HG03457 (cell line): ENCODE results near the gene ZHX3.

Source experiments
- ATAC-seq: cut with Tn5 transposase; IDR thresholded peaks from one replicate; pipeline ENCODE4 v1.9.1; 2021; ENCODE audit warnings: moderate number of reproducible peaks; ENCODE audit not compliant: unreplicated experiment

Gene ZHX3

DNA sequence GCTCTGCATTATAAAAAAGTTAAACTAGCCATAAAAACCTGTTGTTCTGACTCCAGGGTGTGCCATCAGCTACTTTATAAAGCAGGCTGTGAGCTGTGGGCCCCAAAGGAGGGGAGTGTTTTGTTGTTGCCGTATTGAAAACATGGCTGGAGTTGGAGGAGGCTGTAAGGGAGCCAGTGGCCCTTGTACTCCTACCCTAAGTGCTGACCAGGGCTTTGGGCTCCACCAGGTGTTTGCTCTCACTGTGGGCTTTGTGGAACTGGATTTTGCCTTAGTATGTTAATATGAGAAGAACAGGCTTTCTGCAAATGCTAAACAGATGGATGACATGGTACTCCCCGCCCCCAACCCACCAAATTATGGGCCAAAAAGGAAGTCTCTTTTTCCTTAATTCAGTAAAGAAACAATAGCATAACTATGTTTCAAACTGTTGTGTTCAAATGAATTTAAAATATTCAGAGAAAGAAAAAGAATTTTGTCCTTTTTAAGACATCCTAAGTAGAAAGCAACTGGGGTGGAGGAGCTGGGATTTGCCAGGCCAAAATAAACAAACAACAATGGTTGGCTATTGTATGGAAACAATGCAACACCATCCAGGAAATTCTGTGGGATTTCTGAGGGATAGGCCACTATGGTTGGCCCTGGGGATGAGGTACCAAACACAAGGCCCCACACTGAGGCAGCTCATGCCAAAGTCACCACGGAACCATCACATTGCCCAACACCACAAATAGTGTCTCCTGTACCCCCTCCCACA lies 116.9 kb downstream of the ZHX3 start:
- no peak for ATAC-seq

DNA sequence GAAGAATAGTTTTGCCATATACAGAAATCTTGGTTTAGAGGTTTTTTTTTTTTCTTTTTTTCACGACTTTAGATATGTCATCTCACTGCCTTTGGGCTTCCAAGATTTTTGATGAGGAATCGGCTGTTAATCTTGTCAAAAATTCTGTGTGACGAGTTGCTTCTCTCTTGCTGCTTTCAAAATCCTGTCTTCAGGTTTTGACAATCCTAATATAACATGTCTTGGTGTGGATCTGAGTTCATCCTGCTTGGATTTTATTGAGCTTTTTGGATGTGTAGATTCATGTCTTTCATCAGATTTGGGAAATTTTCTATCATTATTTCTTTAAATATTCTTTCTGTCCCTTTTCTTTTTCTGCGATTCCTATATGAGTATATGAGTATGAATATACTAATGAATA lies 119.1 kb downstream of the ZHX3 start:
- no peak for ATAC-seq

DNA sequence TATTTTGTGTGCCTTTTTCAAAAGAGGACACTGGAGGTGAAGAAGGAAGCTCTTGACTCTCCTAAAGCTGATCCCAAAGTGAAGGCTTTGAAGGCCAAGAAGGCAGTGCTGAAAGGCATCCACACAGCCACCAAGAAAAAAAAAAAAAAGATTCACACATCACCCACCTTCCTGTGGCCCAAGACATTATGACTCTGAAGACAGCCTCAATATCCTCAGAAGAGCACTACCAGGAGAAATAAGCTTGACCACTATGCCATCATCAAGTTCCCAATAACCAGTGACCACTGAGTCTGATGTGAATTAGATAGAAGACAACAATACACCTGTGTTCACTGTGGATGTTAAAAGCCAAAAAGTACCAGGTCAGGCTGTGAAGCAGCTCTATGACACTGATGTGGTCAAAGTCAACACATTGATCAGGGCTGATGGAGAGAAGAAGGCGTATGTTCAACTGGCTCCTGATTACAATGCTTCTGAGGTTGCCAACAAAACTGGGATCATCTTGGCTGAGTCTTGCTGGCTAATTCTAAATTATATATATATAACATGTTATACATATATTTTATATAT lies 120.8 kb downstream of the ZHX3 start:
- no peak for ATAC-seq

DNA sequence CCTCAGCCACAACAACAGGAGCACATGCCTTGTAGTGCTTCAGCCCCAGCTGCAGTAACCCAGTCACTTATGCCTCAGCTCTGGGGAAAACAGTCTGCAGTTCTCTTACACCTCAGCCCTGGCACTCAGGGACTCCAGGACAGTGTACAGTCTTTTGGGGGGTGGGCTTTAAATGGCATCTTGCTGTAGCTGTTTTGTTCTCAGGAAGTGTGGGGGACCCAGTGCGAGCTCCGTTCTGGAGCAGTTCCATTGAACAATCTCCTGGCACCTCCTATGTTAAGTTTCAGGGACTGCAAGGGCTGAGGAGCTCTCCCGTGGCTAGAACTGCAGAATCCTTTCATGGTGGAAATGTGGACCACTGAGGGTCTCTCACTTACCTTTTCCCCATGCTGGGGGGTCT lies 125.0 kb downstream of the ZHX3 start:
- no peak for ATAC-seq

DNA sequence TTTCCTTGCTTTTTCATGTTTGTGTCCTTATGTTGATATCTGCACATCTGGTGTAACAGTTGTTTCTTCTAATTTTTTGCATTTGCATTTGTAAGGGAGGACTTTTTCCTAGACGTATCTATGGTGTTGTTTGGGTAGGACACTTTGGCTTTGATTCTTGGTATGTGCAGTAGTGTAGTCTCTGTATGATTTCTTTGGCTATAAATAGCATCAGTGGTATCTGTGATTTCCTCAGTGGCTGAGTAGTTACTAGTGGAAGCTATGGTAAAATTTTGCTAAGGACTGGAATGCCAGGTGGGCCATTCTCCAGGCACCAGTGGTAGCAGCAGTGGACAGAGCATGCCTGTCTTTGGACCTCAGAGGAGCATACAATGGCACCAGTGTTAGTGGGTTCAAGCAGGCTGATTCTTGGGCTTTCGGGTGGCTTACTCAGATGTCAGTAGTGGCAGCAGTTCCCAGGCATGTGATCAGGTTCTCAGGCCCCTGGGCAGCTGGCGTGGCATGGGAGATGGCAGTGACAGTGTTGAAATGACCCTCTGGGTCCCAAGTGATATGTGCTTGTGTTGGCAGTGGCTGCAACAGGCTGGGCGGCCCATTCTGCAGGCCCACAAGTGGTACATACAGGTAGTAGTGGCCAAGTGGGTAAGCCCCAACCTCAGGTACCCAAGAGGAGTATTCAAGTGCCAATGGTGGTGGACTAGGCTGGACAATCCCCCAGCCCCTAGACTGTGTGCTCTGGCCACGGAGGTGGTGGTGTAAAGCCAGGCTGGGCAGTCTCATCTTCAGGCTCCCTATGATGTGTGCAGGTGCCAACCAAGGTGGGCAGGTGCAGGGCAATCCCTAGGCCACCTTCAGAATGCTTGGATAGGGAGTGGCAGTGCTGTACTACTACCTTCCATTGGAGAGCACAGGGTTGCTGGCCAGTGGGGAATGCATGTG lies 125.7 kb downstream of the ZHX3 start:
- ATAC-seq = no peak

DNA sequence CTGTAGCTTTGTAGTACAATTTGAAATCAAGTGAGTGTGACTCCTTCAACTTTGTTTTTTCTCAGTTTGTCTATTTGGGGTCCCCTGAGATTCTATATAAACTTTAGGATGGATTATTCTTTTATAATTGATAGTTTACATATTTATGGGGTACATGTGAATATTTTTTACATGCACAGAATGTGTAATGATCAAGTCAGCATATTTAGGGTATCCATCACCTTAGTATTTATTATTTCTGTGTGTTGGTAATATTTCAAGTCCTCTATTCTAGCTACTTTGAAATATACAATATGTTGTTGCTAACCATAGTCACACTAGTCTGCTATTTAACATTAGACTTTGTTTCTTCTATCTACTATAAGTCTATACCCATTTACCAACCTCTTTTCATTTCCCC lies 129.9 kb downstream of the ZHX3 start:
- ATAC-seq = no peak

DNA sequence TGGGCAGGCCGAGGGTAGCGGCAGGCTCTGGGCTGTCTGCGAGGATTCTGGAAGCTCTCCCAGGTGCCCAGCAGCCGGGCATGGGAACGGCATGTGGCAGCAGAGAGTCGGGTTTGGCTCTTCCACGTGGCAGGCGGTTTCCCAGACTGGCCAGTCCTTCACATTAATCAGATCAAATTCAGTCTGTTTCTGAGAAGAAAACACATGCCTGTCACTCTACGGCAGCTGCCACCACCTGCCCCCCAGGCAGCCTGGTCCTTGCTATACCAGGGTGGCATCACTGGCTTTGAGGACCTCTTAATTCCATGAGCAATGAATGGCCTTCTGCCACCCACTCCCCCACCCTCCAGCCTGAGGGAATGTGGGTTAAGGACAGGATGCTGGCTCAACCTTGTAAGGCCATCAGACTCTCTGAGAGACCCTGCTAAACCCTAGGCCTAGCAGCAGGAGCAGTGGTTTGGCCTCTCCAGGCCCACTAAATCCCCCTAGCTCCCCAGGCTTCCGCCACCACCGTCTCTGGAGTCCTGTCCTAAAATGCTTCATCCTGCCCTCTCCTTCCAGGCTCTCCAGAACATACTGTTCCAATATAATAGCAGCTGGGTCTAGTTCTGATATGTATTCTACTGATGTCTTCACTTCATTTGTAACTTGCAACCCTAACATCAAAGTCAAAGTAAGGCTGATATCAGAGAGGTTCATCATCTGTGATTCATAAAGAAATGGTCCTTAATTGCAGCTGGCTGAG lies 132.3 kb downstream of the ZHX3 start:
- no peak for ATAC-seq

DNA sequence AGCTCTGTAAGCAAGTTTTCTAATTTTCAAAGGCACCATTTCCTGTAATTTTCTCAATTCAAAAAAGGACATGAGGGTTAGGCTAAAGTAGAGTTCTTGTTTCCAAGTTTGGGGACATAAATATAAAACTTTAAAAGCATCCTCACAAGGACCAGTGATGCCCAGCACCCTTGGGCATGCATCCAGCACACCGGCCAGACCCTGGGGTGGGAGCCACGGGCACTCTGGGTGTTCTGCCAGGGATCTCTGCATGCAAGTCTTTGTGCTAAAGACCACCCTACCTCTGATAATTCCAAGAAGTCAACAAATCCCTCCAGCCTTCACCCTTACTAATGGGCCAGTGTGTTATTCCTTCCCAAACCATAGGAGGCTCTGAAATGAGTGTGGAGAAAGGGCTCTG lies 133.7 kb downstream of the ZHX3 start:
- no peak for ATAC-seq

DNA sequence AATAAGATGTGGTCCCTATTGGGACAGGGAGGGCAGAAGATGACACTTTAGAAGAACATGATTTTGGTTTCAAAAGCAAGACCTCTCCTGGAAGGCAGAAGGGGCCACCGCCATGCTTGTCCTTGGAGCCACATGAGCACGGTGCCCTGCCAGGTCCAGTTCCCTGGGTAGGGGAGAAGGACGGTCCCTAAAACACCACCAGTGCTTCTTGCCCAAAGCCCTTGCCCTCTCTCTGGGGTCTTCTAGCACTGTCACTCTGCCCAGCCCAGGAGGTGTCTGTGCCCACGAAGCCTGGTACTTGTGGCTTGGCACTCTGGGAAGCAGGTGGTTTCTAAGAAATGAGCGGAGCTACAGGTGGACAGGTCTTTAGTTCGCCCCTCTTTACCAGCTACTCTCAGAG lies 134.1 kb downstream of the ZHX3 start:
- no peak for ATAC-seq

DNA sequence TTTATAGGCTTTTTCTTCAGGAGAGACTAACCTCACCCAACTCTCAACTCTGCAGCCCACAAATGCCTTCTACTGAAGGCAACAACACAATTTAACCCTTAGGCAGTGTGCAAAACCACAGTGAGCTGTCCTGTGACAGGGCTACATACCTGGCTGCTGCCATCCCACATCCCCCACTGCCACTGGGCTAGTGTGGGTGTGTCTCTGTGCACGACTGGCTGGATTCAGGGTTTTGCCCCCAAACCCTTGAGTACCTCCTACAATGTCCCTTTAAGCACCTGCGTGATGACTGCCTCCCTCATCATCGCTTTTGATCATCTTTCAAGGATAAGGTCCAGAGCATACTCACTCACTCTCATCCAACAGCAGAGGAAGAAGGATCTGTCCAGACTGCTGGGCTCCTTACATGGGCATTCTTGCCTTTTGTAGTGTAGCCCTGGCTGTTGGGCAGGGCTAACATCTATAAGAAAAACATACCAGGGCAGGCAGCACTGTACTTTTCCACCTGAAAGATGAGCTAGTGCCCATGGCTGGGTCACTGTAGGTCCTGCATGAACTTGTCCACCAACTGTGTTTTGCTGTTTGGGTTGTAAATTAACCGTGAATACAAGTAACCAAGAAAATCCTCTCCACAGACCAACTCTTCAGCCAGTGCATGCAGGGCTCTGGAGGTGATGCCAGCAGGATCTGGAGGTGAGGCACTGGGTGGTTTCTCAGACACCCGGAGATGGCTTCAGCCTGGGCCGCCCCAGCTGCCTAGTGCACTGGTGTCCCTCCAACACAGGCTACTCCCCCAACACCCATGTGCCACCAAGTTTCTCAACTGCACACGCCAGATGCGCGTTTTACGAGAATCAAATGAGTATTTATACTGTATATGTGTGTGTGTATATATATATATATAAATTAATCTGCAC lies 135.0 kb downstream of the ZHX3 start:
- no peak for ATAC-seq

DNA sequence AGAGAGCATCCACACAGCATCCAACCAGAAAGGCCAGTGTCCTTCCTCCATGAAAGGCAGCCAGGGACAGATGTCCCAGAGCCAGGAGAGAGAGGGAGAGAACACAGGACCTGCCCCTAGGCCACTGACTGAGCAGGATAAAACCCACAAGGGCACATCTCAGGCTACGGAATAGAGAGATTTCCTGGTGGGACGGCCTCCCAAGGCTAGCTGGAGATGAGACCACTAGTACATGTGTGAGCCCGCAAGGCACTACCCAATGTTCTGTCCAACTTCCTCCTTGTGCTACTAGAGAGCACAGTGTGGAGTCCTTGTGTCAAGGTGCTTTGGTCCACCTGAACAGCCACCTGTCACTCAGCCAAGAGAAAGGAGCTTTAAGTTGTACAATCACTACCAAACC lies 136.0 kb downstream of the ZHX3 start:
- ATAC-seq = no peak

DNA sequence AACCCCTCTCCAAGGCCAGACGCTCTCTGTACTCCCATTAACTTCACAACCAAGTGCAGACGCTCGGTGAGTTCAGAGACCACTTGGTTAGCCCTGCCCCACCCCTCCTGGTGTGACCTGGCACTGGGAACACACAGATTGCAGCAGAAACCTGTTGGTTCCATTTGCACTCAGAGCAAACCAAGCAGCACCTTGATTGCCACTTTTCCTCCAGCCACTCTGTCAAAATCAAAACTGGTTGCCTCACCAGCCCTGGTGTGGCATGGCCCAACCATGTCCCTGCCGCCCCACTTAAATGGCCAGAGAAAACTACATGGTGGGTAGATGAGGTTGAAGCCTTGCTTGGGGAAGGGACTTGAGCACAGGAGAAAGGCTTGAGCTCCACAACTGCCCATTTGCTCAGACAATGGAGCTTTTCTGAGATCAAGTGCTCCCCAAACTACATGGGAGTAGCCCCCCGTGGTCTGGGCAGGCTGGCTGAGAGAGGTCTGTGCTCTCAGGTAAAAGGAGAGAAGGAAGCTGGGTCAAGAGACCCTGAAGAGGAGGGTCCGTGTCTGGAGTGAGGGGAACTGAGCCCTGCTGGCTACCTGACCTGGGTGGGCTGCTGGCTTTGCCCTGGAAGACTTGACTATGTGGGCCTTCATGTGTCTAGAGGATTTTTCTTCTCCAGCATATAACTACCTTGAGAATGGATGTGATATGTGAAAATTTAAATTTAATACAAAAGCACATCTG lies 136.8 kb downstream of the ZHX3 start:
- ATAC-seq = no peak

DNA sequence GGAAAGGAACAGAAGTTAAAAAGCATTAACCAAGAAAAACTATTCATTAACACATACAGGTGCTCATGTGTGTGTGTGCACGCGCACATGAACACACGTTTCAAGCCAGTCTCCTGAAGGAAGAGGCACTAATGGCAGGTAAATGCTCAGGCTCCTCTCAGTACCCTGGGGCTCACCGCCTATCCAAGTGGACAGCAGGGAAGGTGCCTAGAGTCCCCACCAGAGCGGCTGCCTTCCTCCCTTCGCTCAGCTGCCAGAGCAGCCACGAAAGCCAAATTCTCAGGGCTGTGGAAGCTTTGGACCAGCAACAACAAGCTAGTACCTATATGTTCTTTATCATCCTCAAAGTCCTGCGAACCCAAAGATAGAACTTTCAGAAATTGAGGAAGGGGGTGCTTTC lies 137.6 kb downstream of the ZHX3 start:
- ATAC-seq = no peak

DNA sequence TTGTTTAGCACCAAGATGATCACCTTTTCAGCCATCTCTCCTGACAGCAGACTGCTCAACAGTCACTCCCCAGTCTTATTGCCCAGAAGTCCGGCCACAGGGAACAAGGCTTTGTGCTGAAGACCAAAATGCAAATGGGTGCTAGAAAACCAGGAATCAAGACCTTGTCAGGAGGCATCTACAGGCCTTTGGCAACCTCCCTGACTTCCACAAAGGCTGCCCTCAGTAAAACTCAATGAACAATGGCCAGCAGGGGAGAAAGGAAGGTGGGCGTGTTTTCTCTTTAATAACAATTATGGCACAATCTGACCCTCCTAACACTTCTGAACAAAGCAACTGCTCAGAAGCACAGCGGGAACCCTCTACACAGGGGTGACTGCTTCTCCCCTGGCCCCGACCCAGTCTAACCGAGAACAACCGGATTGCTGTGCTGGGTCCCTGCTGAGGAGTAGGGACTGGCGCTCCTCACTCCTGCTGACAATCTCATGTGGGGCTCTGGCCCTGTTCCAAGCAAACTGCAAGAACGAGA lies 138.6 kb downstream of the ZHX3 start:
- no peak for ATAC-seq

DNA sequence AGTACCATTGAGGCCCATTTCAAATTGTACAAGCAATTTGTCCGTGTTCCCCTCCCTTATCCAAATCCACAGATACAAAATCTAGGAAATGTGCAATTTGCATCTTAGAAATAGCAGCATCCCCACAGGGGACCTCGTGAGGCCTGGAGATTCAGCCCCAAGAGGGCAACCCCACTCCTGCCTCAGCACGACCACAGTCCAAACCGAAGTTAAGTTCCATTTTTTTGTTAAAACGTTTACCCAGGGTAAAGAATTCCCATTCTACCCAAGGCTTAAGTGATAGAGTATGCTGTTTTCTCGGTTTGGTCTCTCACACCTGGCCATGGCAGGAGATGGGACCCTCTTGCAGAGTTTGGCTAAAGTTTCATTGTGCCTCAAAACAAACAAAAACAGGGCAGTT lies 139.0 kb downstream of the ZHX3 start:
- ATAC-seq = no peak

DNA sequence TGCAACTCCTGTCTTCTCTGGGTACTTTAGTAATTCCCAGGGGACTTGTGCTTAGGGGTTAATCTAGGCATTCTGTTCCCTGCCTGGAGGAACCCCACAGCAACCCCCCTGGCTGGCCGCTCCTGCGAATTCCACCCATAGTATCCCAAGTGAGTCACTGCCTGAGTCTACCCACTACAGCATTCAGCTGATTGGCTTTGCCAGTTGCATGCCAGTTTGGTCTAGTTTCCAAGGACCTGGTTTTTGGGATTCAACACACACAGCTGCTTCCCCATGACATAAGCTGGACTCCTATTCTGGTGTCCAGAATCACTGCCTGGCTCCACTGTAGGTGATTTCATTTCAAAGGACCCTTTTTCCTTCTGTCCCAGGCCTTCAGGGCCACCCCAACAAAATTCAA lies 139.9 kb downstream of the ZHX3 start:
- ATAC-seq = no peak

DNA sequence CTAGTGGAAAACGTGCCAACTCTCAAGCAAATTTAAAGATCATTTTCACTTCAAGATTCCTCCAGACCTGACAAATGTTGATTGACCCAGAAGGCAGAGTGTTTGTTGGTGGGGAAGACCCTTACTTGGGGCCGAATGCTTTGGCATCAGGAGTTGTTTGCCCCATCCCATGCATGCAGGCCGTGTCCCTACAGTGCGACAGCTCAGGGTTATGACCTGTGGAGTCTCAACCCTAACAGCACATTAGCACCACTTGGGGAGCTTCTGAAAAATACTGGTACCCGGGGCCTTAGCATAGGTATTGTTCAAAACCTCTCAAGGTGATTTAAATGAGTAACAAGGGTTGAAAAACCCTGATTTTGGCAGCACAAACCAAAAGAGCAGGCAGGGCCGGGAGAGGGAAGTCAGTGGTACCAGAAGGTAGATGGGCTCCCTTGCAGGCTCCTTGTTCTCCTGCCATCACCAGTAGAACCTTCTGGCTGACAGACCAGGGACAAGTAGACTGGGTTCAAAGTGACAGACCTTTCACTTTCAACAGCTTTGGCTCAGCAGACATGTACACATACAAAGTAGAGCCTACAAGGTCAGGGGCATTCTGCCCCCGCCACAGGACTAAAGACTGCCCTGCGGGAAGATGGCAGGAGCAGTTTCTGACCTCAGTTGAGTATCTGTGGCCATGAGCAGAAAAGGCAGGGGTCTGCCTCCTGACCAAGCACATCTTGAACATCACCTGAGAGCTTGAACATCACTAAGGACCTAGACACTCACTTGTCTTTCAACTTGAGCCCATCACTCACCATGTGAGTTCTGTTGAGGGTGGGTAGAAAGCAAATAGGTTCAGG lies 140.6 kb downstream of the ZHX3 start:
- ATAC-seq = no peak

DNA sequence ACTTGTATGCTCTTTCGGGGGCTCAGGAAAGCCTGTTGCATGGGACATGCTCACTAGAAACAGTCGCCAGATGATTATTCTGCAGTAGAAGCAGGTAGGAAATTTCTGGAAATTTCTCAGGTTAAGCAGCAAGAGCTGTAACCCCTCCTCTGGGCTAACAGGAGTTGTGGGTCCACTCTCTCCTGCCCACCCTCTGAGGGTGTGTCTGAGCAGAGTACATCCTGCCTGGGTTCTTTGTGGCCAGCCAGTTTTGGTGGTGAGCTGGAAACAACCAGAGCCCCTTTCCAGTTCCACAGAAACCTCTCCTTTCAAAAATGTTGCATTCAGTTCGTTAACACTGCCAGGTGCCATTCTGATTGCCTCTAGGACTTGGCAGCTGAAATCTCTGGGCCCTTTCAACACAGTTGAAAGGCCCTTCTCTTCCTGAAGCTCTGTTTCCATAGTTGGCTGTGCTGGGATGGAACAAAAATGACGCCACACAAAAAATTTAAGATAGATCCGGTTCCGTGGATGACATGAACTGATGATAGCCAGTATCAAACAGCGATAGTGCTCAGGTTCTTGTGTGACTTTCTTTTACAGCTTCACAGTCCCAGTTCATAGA lies 141.7 kb downstream of the ZHX3 start:
- ATAC-seq = no peak
